Subcutaneous adipose tissue (tissue), 4 donors: Measurements from ENCODE around the gene BRF1. TPM values are rescaled to one million over a fixed set of nuclear protein-coding genes. Genes with fewer than 3 reads are reported as not detected.

Experiments used
- CTCF ChIP-seq: fragments of 450-650 bp; IDR thresholded peaks from one replicate; pipeline ENCODE4 v1.5.1; 2016; ENCODE audit warnings: low read depth, mild to moderate bottlenecking, control low read depth, antibody characterized with exemption, moderate library complexity
- total RNA-seq, 4 donors: library from RNA; depleted of rRNA; stranded (reverse); fragments of >200 nt; gene quantifications; one replicate each; pipeline ENCODE4 v1.1.0, GENCODE V29; 2016

Gene BRF1
- total RNA-seq, 4 donors from 2014 or later, result 19.7 to 76.1 (median 22.5) TPM

GRCh38 chr14:105221598-105222178 is 79.1 kb downstream of the BRF1 start:
- no peak for TF ChIP-seq CTCF

- no peak for TF ChIP-seq CTCF
Measured at GRCh38 chr14:105220699-105221597, 79.9 kb downstream of the BRF1 start.

GRCh38 chr14:105219753-105220152 is 81.0 kb downstream of the BRF1 start:
- no peak for TF ChIP-seq CTCF

- no peak for TF ChIP-seq CTCF
Measured at GRCh38 chr14:105219043-105219612, 81.7 kb downstream of the BRF1 start.

GRCh38 chr14:105218611-105219010 is 82.2 kb downstream of the BRF1 start:
- no peak for TF ChIP-seq CTCF

- TF ChIP-seq CTCF, result no peak
Measured at GRCh38 chr14:105217774-105218173, 83.0 kb downstream of the BRF1 start.
